Measurements from ENCODE around the gene SNORC.

Gene SNORC

DNA sequence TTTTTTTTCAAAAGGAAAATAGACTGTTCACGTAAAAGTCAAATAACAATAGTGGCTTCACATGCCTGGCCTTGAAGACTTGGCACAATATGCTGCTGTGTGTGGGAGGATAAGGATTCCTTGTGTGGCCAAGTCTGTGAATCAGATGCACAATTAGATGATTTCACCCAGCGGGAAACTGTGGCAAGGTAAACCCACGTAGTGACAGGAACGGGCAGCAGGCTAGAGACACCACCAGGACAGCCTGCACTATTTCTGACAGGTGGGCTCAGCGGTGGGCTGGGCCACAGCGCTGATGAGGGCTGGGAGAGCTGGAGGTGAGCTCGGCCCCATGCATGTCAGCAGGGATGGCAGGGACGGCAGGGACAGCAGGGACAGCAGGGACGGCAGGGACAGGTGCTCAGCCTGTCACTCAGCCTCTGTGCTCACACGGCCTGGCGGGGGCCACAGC, 21.6 kb downstream of the SNORC start:
- FAIRE-seq = no peak
- no peak for TF ChIP-seq POLR2A (IDR thresholded peaks at IDR 0.05; ENCODE audit: low read depth, low read length)

DNA sequence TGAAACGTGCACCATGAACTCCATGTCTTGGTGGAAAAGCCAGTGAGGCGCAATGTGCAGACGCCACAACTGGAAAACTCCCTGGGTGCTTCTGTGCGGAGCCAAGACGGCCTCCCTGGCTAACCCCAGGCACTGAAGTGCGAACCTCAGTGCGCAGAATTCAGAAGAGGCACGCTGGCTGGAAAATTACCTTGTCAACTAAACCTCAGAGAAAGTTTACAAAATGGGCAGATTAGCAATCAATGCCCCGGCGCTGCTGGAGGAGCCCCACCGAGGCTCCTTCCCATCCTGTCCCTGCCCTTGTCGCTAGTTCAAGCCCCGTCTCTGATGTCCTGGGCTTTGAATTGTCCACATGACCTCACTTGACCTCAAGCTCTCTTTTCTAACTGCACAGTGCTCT, 22.2 kb downstream of the SNORC start:
- DNase-seq (ENCODE audit: insufficient read length, low spot score) (no peak), FAIRE-seq (no peak)
- no peak for TF ChIP-seq POLR2A (IDR thresholded peaks at IDR 0.05; ENCODE audit: low read depth, low read length)

More for the DNA sequence above, 21.6 kb downstream of the SNORC start:
- no peak for DNase-seq (ENCODE audit: insufficient read length, low spot score)

GRCh38 chr2:232892843-232893242, 22.8 kb downstream of the SNORC start:
- no peak for TF ChIP-seq POLR2A (IDR thresholded peaks at IDR 0.05; ENCODE audit: low read depth, low read length)
- no peak for DNase-seq (ENCODE audit: insufficient read length, low spot score)
- FAIRE-seq = no peak

DNA sequence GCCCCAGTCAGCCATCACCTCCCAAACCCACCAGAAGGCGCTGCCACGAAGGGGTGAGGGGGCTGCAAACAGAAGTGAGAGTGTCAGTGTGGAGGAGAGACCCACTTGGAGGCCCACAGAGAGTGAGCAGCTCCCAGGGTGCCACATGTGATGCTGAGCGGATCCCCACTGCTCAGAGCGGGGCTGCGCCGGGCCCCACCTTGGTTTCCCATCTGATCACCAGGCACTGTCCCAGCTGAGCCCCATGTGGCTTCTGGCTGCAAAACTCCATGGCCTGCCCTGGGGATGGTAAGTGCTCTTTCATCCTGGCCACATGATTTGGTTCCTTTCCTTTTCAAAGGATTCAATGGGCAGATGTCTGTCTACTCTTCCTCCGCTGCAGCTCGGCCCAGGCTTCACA, 23.8 kb downstream of the SNORC start:
- DNase-seq (ENCODE audit: insufficient read length, low spot score) (no peak), FAIRE-seq (no peak)
- no peak for TF ChIP-seq POLR2A (IDR thresholded peaks at IDR 0.05; ENCODE audit: low read depth, low read length)

DNA sequence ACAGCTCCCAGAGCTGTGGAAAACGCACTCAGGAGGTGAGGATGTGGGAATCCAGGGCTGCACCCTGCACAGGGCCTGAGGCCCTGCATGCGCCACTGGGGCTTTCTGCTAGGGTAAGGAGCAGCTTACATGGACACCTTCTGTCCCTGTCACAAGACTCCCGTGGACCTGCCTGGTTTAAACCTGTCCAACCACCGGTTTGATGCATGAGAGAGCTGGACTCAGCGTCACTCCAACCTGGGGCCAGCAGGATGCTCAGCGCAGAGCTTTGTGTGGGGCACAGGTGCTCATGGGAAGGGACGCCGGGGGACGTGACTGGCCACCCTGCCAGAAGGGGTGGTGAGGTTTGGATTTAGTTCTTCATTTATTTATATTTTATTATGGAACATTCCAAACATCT, 24.2 kb downstream of the SNORC start:
- no peak for TF ChIP-seq POLR2A (IDR thresholded peaks at IDR 0.05; ENCODE audit: low read depth, low read length)
- FAIRE-seq (no peak), DNase-seq (ENCODE audit: insufficient read length, low spot score) (no peak)

DNA sequence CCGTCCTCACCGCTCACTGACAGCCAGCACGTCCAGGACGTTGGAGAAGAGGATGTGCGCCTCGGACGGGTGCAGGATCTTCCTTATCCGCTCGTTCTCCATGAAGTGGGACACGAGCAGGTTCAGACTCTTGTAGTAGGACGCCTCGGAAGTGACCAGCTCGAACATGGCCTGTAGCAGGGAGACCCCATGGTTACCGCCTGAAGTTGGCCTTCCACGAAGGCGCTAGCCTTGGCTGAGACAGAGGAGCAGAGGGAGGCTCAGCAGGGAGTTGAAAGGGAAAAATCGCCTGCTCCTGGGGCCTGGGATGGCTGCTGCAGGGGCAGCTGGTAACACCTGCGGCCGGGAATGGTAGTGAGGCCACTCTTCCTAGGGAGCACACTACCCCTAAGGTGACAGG, 24.7 kb downstream of the SNORC start:
- no peak for DNase-seq (ENCODE audit: insufficient read length, low spot score)
- TF ChIP-seq POLR2A (IDR thresholded peaks at IDR 0.05; ENCODE audit: low read depth, low read length) = no peak

DNA sequence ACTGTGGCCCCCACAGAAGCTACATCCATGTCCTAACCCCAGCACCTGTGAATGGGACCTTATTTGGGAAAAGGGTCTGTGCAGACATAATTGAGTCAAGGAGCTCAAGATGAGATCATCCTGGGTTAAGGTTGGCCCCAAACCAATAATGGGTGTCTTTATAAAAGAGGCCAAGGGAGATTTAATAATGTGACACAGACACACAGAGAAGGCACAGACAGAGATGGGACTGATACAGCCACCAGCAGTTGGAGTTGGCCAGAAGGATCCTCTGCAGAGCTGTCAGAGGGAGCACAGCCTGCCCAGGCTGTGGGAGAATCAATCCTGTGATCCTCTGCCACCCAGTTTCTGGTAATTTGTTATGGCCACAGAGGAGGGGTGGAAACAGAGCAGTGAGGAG, 26.0 kb downstream of the SNORC start:
- no peak for TF ChIP-seq POLR2A (IDR thresholded peaks at IDR 0.05; ENCODE audit: low read depth, low read length)
- FAIRE-seq = no peak

More for the DNA sequence above, 24.7 kb downstream of the SNORC start:
- no peak for FAIRE-seq

GRCh38 chr2:232896720-232897597, 26.9 kb downstream of the SNORC start:
- TF ChIP-seq POLR2A (IDR thresholded peaks at IDR 0.05; ENCODE audit: low read depth, low read length) = no peak
- DNase-seq (ENCODE audit: insufficient read length, low spot score) (no peak), FAIRE-seq (no peak)

More for the DNA sequence above, 26.0 kb downstream of the SNORC start:
- no peak for DNase-seq (ENCODE audit: insufficient read length, low spot score)

- TF ChIP-seq POLR2A (IDR thresholded peaks at IDR 0.05; ENCODE audit: low read depth, low read length) = no peak
- DNase-seq (ENCODE audit: insufficient read length, low spot score) (no peak), FAIRE-seq (no peak)
Observed at GRCh38 chr2:232897598-232898408, 27.7 kb downstream of the SNORC start.

GRCh38 chr2:232898592-232899543, 28.8 kb downstream of the SNORC start:
- no peak for TF ChIP-seq POLR2A (IDR thresholded peaks at IDR 0.05; ENCODE audit: low read depth, low read length)
- DNase-seq (ENCODE audit: insufficient read length, low spot score) = no peak
- FAIRE-seq = no peak

- no peak for FAIRE-seq
- no peak for DNase-seq (ENCODE audit: insufficient read length, low spot score)
- no peak for TF ChIP-seq POLR2A (IDR thresholded peaks at IDR 0.05; ENCODE audit: low read depth, low read length)
Observed at GRCh38 chr2:232900811-232901735, 31.0 kb downstream of the SNORC start.

GRCh38 chr2:232901736-232902578, 31.9 kb downstream of the SNORC start:
- DNase-seq (ENCODE audit: insufficient read length, low spot score) (peak; percentile 99), FAIRE-seq (no peak)
- peak; percentile 42; the same call in 1 of the 2 replicates for TF ChIP-seq POLR2A (IDR thresholded peaks at IDR 0.05; ENCODE audit: low read depth, low read length)
